Activated CD4-positive, alpha-beta memory T cell treated with anti-CD3 and anti-CD28 coated beads for 36 hours (primary cell): Measurements from ENCODE around the gene STRBP. TPM values are rescaled to one million over a fixed set of nuclear protein-coding genes. Genes with fewer than 3 reads are reported as not detected.

ENCODE experiments used
- CTCF ChIA-PET: fragments of 350-600 bp; sonication (Branson Sonifier 250); formaldehyde crosslinking; loops from one replicate; lab custom pipeline; 2021; ENCODE audit warnings: antibody characterized with exemption, inconsistent platforms; lab: Charles Lee
- POLR2A ChIA-PET: fragments of 350-600 bp; sonication (Branson Sonifier 250); formaldehyde crosslinking; loops from one replicate; lab custom pipeline; 2021; ENCODE audit warnings: antibody characterized with exemption; lab: Charles Lee
- DNase-seq: peaks from one replicate; pipeline ENCODE4 v3.0.0-alpha.2; 2020
- H3K27ac Mint-ChIP-seq: one replicate; pipeline ENCODE4 v1.8.0; 2021; ENCODE audit warnings: mixed read lengths
- H3K27me3 Mint-ChIP-seq: one replicate; pipeline ENCODE4 v1.8.0; 2021; ENCODE audit warnings: mixed read lengths
- H3K36me3 Mint-ChIP-seq: one replicate; pipeline ENCODE4 v1.8.0; 2021; ENCODE audit warnings: mixed read lengths
- H3K4me1 Mint-ChIP-seq: one replicate; pipeline ENCODE4 v1.8.0; 2021; ENCODE audit warnings: low read depth, mixed read lengths
- H3K4me3 Mint-ChIP-seq: one replicate; pipeline ENCODE4 v1.8.0; 2021; ENCODE audit warnings: mild to moderate bottlenecking, mixed read lengths
- H3K9me3 Mint-ChIP-seq: one replicate; pipeline ENCODE4 v1.8.0; 2021; ENCODE audit warnings: mixed read lengths
- intact Hi-C: fragments of 100-400 bp; cut with micrococcal nuclease; formaldehyde crosslinking; loops from one replicate; pipeline ENCODE4 v1.15.1; 2023
- total RNA-seq, 2 experiments: library from RNA; stranded (reverse); gene quantifications; one replicate each; pipeline ENCODE4 v1.2.3, GENCODE V29; 2021

STRBP gene
- total RNA-seq, 2 experiments from 2014 or later, result 27.5 to 29.1 TPM

DNA sequence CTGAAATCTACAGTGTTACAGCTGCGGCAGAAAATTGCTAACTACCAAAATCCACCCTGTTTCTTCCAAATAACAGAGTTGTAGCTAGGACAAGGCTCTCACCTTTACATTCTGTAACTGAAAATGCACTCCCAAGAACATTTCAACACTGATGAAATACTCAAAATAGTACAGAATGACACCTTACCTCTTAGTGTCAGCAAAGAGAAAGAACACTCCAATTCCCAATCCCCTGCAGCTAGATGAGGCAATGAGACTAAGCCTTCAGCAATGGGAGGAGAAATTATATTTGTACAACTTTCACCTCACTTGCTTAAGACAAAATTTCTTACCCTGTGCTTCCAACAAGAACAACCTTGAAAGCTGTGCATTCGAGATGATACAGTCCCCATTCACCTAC lies 31.2 kb downstream of the STRBP start:
- Mint-ChIP-seq H3K4me3 (no peak overlapping the region), H3K4me1 (peaks cover 10% of the 10 kb centered on the region), H3K27me3 (no peaks in the 10 kb centered on the region), H3K9me3 (no peaks in the 10 kb centered on the region), H3K36me3 (no peaks in the 10 kb centered on the region), H3K27ac (no peak overlapping the region)
- POLR2A ChIA-PET, result no interaction called here
- intact Hi-C loops, result no loop called here
- CTCF ChIA-PET, result interaction anchor here (0.8 to 2.6 kb wide), 2 partner anchors 12 to 155 kb away, joined by 3 to 13 read pairs; no protein-coding TSS in a partner anchor
- no peak for DNase-seq

DNA sequence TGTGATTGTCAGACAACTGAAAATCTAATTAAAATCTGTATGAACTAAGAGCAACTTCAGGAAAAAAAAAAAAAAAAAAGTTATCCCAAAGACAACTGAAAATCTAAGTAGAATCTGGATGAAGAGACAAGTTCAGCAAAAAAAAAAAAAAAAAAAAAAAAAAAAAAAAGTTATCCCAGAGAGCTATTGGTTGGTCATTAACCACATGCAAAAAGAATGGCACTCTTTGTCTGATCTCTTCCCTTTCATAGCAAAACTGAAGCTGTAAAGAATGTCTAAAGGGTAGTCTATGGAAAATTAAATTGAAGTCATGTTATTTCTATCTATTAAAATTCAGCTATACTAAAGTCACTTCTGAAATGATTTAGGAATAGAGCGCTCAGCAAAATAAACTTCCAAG lies 32.9 kb downstream of the STRBP start:
- POLR2A ChIA-PET, result no interaction called here
- no peaks in the 10 kb centered on the region for H3K36me3 Mint-ChIP-seq
- H3K9me3 Mint-ChIP-seq, result no peaks in the 10 kb centered on the region
- DNase-seq, result no peak
- peaks cover 10% of the 10 kb centered on the region for H3K4me1 Mint-ChIP-seq
- intact Hi-C loops, result no loop called here
- no peak overlapping the region for H3K4me3 Mint-ChIP-seq
- CTCF ChIA-PET, result interaction anchor here (0.7 to 2.6 kb wide), 3 partner anchors 10 to 119 kb away, joined by 3 to 13 read pairs (median 7); no protein-coding TSS in a partner anchor
- H3K27ac Mint-ChIP-seq, result no peak overlapping the region
- no peaks in the 10 kb centered on the region for H3K27me3 Mint-ChIP-seq

DNA sequence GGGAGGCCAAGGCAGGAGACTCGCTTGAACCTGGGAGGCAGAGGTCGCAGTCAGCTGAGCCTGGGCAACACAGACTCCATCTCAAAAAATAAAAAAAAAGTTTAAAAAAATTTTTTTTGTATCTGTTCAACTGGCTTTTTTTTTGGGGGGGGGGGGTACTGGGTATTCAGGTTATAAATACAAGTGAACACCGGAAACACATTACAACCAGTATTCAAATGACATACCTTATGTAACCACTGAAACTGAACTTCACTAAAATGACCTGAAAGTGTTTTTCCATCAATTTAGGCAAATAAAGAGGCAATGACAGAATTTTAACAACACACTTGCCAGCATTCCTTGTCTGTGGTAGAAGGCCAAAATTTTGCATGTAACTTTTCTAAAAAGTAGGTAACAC lies 33.5 kb downstream of the STRBP start:
- ChIA-PET POLR2A (no interaction called here), CTCF (interaction anchor here (0.7 kb wide), 2 partner anchors 10 to 115 kb away, joined by 3 read pairs; no protein-coding TSS in a partner anchor)
- H3K4me1 Mint-ChIP-seq, result peaks cover 10% of the 10 kb centered on the region
- H3K9me3 Mint-ChIP-seq, result no peaks in the 10 kb centered on the region
- intact Hi-C loops, result no loop called here
- H3K36me3 Mint-ChIP-seq, result no peaks in the 10 kb centered on the region
- H3K4me3 Mint-ChIP-seq, result no peak overlapping the region
- no peaks in the 10 kb centered on the region for H3K27me3 Mint-ChIP-seq
- no peak for DNase-seq
- H3K27ac Mint-ChIP-seq, result no peak overlapping the region

DNA sequence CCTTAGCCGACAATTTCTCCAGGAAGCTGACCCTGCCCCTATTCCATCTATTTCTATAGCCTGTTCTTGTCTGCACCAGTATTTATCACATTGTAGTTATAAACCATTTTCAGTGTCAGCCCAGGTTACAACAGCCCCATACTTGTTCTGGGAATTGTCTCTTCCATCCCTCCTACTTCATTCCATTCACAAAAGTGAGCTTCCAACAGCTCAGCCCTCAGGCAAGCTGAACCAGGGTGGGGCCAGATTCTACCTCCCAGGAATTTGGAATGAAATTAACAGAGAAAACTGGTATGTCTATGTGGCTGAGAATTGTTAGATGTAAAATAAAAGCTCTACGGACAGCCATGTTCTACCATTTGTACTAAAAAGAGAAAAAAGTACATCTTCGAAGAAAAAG lies 36.1 kb downstream of the STRBP start:
- Mint-ChIP-seq H3K27me3 (no peaks in the 10 kb centered on the region), H3K9me3 (no peaks in the 10 kb centered on the region), H3K27ac (no peak overlapping the region), H3K4me3 (no peak overlapping the region), H3K36me3 (no peaks in the 10 kb centered on the region), H3K4me1 (peaks cover 6% of the 10 kb centered on the region)
- DNase-seq, result no peak
- ChIA-PET POLR2A (no interaction called here), CTCF (interaction anchor here (1.8 kb wide), 1 partner anchor 118 kb away, joined by 7 read pairs; no protein-coding TSS in a partner anchor)
- intact Hi-C loops, result no loop called here

DNA sequence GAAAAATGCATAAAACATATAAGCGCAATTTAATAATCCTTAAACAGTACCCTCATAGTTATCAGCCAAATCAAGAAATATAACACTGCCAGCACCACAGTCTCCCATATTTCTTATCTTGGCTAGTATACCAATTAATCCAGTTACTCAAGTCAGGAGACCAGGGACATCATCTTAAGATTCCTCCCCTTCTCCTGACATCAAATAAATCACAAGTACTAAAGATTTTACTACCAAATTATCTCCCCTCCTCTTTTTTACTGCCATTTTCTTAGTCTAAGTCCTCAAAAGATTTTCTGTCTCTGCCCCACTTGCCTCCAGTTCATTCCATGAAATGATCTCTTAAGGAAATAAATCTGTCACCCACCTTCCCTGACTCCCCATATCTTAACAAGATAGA lies 37.0 kb downstream of the STRBP start:
- H3K27me3 Mint-ChIP-seq, result no peaks in the 10 kb centered on the region
- H3K36me3 Mint-ChIP-seq, result no peaks in the 10 kb centered on the region
- H3K4me1 Mint-ChIP-seq, result peaks cover 10% of the 10 kb centered on the region
- intact Hi-C loops, result no loop called here
- H3K4me3 Mint-ChIP-seq, result no peak overlapping the region
- CTCF ChIA-PET, result interaction anchor here (2.0 kb wide), 1 partner anchor 118 kb away, joined by 6 read pairs; no protein-coding TSS in a partner anchor
- no peak overlapping the region for H3K27ac Mint-ChIP-seq
- no peaks in the 10 kb centered on the region for H3K9me3 Mint-ChIP-seq
- POLR2A ChIA-PET, result no interaction called here
- DNase-seq, result no peak

DNA sequence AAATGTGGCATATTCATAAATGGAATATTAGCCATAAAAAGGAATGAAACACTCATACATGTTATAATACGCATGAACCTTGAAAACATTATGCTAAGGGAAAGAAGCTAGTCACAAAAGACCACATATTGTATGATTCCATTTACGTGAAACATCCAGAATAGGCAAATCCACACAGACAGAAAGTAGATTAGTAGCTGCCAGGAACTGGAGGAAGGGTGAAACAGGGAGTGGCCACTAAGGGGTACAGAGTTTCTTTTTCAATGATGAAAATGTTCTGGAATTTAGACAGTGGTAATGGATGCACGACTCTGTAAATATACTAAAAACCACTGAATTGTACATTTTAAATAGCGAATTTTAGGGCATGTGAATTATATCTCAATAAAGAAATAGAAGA lies 39.4 kb downstream of the STRBP start:
- intact Hi-C loops, result loop anchor here (5.0 to 10.0 kb wide), 4 partner anchors 147 to 1864 kb away; partner anchors contain the start of genes RABGAP1 and RC3H2
- H3K36me3 Mint-ChIP-seq, result no peaks in the 10 kb centered on the region
- CTCF ChIA-PET, result no interaction called here

DNA sequence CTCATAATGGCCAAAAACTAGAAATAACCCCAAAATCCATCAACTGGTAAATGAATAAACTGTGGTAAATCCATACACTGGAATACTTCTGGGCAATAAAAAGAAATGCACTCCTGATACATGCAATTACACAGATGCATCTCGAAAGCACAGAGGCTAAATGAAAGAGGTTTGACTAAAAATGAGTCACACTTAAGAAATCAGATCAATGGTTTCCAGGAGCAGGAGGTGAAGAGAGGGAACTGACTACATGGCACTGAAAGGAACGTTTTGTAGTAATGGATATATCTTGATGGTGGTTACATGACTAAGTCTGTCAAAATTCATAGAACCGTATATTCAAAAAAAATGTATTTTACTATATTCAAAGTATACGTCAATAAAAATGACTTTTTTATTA lies 42.4 kb downstream of the STRBP start:
- no peaks in the 10 kb centered on the region for H3K36me3 Mint-ChIP-seq
- ChIA-PET POLR2A (interaction anchor here (1.0 to 1.1 kb wide), 3 partner anchors 18 to 152 kb away, joined by 3 to 13 read pairs (median 3); no protein-coding TSS in a partner anchor), CTCF (interaction anchor here (0.9 to 2.2 kb wide), 15 partner anchors 16 to 285 kb away, joined by 3 to 20 read pairs (median 4); partner anchors contain the start of genes RABGAP1 and STRBP)
- H3K27me3 Mint-ChIP-seq, result no peaks in the 10 kb centered on the region
- peak overlapping the region; percentile 80 for H3K27ac Mint-ChIP-seq
- H3K4me1 Mint-ChIP-seq, result peaks cover 28% of the 10 kb centered on the region
- no peaks in the 10 kb centered on the region for H3K9me3 Mint-ChIP-seq
- no peak for DNase-seq
- intact Hi-C loops, result loop anchor here (1.0 to 10.0 kb wide), 10 partner anchors 42 to 1861 kb away; partner anchors contain the start of genes PDCL, RABGAP1, RC3H2 and STRBP
- H3K4me3 Mint-ChIP-seq, result no peak overlapping the region

More for the DNA sequence above, 39.4 kb downstream of the STRBP start:
- Mint-ChIP-seq H3K27ac (no peak overlapping the region), H3K27me3 (no peaks in the 10 kb centered on the region), H3K4me1 (peaks cover 28% of the 10 kb centered on the region), H3K9me3 (no peaks in the 10 kb centered on the region), H3K4me3 (no peak overlapping the region)
- DNase-seq, result no peak
- POLR2A ChIA-PET, result no interaction called here

DNA sequence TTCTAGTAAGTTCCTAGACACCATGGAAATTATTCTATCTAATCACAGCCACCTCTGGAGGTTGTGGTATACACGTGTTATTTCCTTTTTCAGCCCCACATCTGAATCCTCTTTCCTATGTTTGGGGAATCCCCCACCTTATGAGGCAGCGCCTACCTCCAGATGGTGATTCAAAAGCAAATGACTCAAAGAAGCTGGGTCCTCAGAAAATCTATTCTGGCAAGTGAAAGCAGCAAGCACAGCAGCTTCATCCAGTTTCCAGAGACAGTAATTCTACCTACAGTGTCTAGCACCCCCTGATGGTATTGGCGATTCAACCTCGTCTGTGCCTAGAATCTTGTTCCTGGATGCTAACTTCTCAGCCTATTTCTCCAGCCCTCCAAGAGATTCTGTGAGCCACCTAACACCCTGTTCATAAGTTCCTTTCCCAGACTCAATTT lies 43.0 kb downstream of the STRBP start:
- Mint-ChIP-seq H3K4me3 (no peak overlapping the region), H3K27ac (peak overlapping the region; percentile 80), H3K27me3 (no peaks in the 10 kb centered on the region), H3K36me3 (no peaks in the 10 kb centered on the region), H3K4me1 (peaks cover 28% of the 10 kb centered on the region), H3K9me3 (no peaks in the 10 kb centered on the region)
- intact Hi-C loops, result loop anchor here (1.0 to 10.0 kb wide), 9 partner anchors 43 to 1861 kb away; partner anchors contain the start of genes PDCL, RABGAP1, RC3H2 and STRBP
- ChIA-PET POLR2A (interaction anchor here (1.0 to 1.5 kb wide), 4 partner anchors 18 to 152 kb away, joined by 3 to 13 read pairs (median 3); no protein-coding TSS in a partner anchor), CTCF (interaction anchor here (0.5 to 2.2 kb wide), 27 partner anchors 10 to 397 kb away, joined by 3 to 20 read pairs (median 4); partner anchors contain the start of genes PDCL, RABGAP1, STRBP and ZBTB6)
- DNase-seq, result peak; percentile 78

DNA sequence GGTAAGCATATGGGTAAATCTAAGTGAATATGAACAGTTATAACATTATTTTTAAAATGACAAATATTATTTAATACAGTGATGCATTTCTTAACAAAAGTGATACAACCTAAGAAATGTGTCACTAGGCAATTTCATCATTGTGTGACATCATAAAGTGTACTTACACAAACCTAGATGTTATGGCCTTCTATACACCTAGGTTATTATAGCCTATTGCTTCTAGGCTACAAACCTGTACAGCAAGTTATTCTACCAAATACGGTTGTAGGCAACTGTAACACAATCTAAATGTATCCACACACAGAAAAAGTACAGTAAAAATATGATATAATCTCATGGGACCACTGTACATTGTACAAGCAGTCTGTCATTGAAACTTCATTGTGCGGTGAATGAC lies 48.3 kb downstream of the STRBP start:
- no peak for DNase-seq
- intact Hi-C loops, result loop anchor here (10.0 kb wide), 2 partner anchors 275 to 1855 kb away; partner anchors contain the start of gene RABGAP1
- Mint-ChIP-seq H3K27me3 (no peaks in the 10 kb centered on the region), H3K36me3 (no peaks in the 10 kb centered on the region), H3K27ac (no peak overlapping the region), H3K9me3 (no peaks in the 10 kb centered on the region), H3K4me3 (no peak overlapping the region), H3K4me1 (peaks cover 17% of the 10 kb centered on the region)
- ChIA-PET POLR2A (no interaction called here), CTCF (interaction anchor here (0.8 kb wide), 1 partner anchor 46 kb away, joined by 3 read pairs; no protein-coding TSS in a partner anchor)

DNA sequence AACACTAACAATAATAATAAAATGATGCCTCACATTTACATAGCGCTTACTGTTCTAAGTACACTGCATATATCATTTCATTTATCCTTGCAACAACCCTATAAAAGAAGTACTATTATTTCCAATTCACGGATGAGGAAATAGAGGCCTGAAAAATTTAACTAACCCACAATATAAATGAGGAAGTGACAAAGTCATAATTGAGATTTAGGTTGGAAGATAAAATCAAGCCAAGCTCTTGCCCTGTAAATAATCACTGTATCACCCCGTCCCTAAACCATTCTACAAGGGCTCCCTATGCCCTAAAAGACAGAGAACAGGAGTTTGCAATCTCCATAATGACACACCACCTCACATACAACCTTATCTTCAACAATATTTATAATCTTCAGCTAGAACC lies 49.6 kb downstream of the STRBP start:
- POLR2A ChIA-PET, result no interaction called here
- no peaks in the 10 kb centered on the region for H3K36me3 Mint-ChIP-seq
- no peaks in the 10 kb centered on the region for H3K9me3 Mint-ChIP-seq
- H3K27me3 Mint-ChIP-seq, result no peaks in the 10 kb centered on the region
- H3K27ac Mint-ChIP-seq, result no peak overlapping the region
- intact Hi-C loops, result no loop called here
- CTCF ChIA-PET, result interaction anchor here (0.9 to 1.1 kb wide), 2 partner anchors 9 to 136 kb away, joined by 3 to 4 read pairs; no protein-coding TSS in a partner anchor
- no peak overlapping the region for H3K4me3 Mint-ChIP-seq
- DNase-seq, result no peak
- H3K4me1 Mint-ChIP-seq, result peaks cover 5% of the 10 kb centered on the region

DNA sequence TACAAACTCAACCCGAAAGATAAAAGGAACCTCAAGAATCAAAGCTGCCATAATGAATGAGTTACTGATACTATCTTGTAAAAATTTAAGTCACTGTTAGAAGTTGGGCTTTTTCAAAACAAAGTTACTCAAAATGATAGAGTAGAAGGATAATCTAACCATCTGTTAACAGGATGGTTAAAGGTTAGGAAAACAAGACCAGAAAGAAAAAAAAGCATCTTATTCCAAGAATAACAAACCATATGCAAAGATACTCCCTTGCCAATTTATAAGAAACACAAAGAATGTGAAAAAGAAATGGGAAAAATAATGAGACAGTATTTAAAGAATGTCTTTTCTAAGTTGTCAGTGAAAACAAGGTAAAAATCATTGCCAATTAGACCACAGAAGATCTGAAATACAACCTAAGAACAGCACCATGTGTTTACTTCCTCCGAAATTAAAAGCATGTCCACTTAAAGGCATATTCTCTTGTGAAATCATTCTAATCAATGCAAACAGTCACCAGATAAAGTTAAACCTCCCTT lies 51.2 kb downstream of the STRBP start:
- Mint-ChIP-seq H3K4me3 (no peak overlapping the region), H3K27ac (no peak overlapping the region), H3K4me1 (peaks cover 5% of the 10 kb centered on the region), H3K9me3 (no peaks in the 10 kb centered on the region), H3K36me3 (no peaks in the 10 kb centered on the region), H3K27me3 (no peaks in the 10 kb centered on the region)
- DNase-seq, result no peak
- intact Hi-C loops, result no loop called here
- ChIA-PET CTCF (no interaction called here), POLR2A (no interaction called here)

DNA sequence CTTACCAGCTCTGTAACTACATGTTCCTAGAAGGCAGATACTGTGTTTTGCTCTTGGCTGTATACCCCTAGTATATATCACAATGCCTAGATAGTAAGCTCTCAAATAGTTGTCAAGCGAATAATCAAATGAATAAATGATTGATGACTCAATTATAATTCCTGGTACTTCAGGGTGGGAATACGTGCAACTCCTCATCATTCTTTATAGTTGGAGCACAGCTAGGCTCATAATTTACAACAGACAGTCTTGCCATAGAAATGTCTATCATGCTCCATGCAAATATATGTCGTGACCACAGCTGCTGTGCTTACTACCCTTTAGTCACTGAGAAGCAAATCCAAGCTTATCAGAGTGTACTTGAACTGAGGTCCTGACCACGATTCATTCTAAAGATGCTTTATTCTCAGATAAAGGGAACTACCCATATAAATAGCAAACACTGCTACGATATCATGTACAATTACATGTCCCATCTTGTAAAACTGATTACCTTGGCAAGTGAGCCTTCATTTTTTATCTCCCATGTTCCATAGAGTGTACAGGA lies 52.1 kb downstream of the STRBP start:
- ChIA-PET CTCF (no interaction called here), POLR2A (no interaction called here)
- intact Hi-C loops, result no loop called here
- Mint-ChIP-seq H3K36me3 (no peaks in the 10 kb centered on the region), H3K4me1 (peaks cover 5% of the 10 kb centered on the region), H3K27me3 (no peaks in the 10 kb centered on the region), H3K27ac (no peak overlapping the region), H3K9me3 (no peaks in the 10 kb centered on the region), H3K4me3 (no peak overlapping the region)
- DNase-seq, result no peak
